HepG2 (cell line): ENCODE results near the gene TMEM80. TPM values are rescaled to one million over a fixed set of nuclear protein-coding genes. Genes with fewer than 3 reads are reported as not detected.

Source experiments
- AGO1 ChIP-seq: fragments of 200-400 bp; formaldehyde crosslinking; IDR thresholded peaks from 2 replicates; pipeline ENCODE4 v1.6.1; 2017; ENCODE audit warnings: mild to moderate bottlenecking, low read depth, low read length, moderate library complexity; ENCODE audit not compliant: poor library complexity, severe bottlenecking
- CCAR2 ChIP-seq: fragments of 200-400 bp; formaldehyde crosslinking; optimal IDR thresholded peaks from 2 replicates; pipeline ENCODE3; 2018; ENCODE audit warnings: low read depth, mild to moderate bottlenecking, low read length, moderate library complexity
- EP300 ChIP-seq, 3 experiments: sonication (generic) in 1 of 3; formaldehyde crosslinking in 1 of 3; IDR thresholded peaks; 2 replicates each; pipeline versions ENCODE4 v1.5.1 to v1.6.1; 2011 to 2020; ENCODE audit warnings: low read depth in 2 of 3, low read length in 2 of 3, borderline replicate concordance in 1 of 3, improper control_type of control experiment in 1 of 3, mild to moderate bottlenecking in 1 of 3, missing genetic modification reagents in 1 of 3, moderate library complexity in 1 of 3
- HMG20A ChIP-seq: IDR thresholded peaks from 2 replicates; pipeline ENCODE4 v1.6.1; 2016; ENCODE audit warnings: borderline replicate concordance
- HNRNPUL1 ChIP-seq: fragments of 200-400 bp; formaldehyde crosslinking; IDR thresholded peaks from 2 replicates; pipeline ENCODE4 v1.6.1; 2017; ENCODE audit warnings: low read depth, mild to moderate bottlenecking, low read length, moderate library complexity
- HOXA5 ChIP-seq: sonication (generic); formaldehyde crosslinking; IDR thresholded peaks from 2 replicates; pipeline ENCODE4 v1.4.0; 2020; ENCODE audit warnings: missing genetic modification reagents
- MED1 ChIP-seq: sonication (generic); formaldehyde crosslinking; IDR thresholded peaks from 2 replicates; pipeline ENCODE4 v1.4.0; 2020; ENCODE audit warnings: missing genetic modification reagents
- NCOR1 ChIP-seq: fragments of 200-600 bp; sonication (generic); IDR thresholded peaks from 2 replicates; pipeline ENCODE4 v1.7.0; 2017; ENCODE audit warnings: antibody characterized with exemption, low read length, borderline replicate concordance
- PPARG ChIP-seq: conservative IDR thresholded peaks from 2 replicates; pipeline ENCODE4 v1.6.1; 2016; ENCODE audit warnings: missing biosample characterization, missing genetic modification reagents
- REPIN1 ChIP-seq: sonication (generic); formaldehyde crosslinking; IDR thresholded peaks from 2 replicates; pipeline ENCODE4 v1.8.0; 2022; ENCODE audit warnings: missing genetic modification reagents, low read depth, mild to moderate bottlenecking, borderline replicate concordance
- RFX5 ChIP-seq: IDR thresholded peaks from 2 replicates; pipeline ENCODE4 v1.6.1; 2011; ENCODE audit warnings: low read depth, low read length, improper control_type of control experiment
- SIN3A ChIP-seq: IDR thresholded peaks from 2 replicates; pipeline ENCODE4 v1.6.1; 2011; ENCODE audit warnings: low read depth, mild to moderate bottlenecking, control low read depth, low read length, borderline replicate concordance
- SRSF4 ChIP-seq: fragments of 200-400 bp; formaldehyde crosslinking; IDR thresholded peaks from one replicate; pipeline ENCODE4 v1.6.1; 2018; ENCODE audit warnings: mild to moderate bottlenecking, low read depth, low read length, moderate library complexity; ENCODE audit not compliant: poor library complexity, severe bottlenecking
- SSRP1 ChIP-seq: IDR thresholded peaks from 2 replicates; pipeline ENCODE4 v1.6.1; 2016; ENCODE audit warnings: control low read depth
- YEATS2 ChIP-seq: sonication (generic); formaldehyde crosslinking; IDR thresholded peaks from 2 replicates; pipeline ENCODE4 v1.4.0; 2020; ENCODE audit warnings: missing genetic modification reagents, borderline replicate concordance
- ZBTB42 ChIP-seq: sonication (generic); formaldehyde crosslinking; IDR thresholded peaks from 2 replicates; pipeline ENCODE4 v1.5.0; 2020; ENCODE audit warnings: mild to moderate bottlenecking, missing genetic modification reagents
- ZFP62 ChIP-seq: sonication (generic); formaldehyde crosslinking; IDR thresholded peaks from 2 replicates; pipeline ENCODE4 v1.4.0; 2020; ENCODE audit warnings: missing genetic modification reagents
- ZNF232 ChIP-seq: sonication (generic); formaldehyde crosslinking; IDR thresholded peaks from 2 replicates; pipeline ENCODE4 v1.4.0; 2020; ENCODE audit warnings: missing genetic modification reagents, borderline replicate concordance
- ZNF234 ChIP-seq: sonication (generic); formaldehyde crosslinking; conservative IDR thresholded peaks from 2 replicates; pipeline ENCODE4 v1.5.1; 2020; ENCODE audit warnings: mild to moderate bottlenecking, missing genetic modification reagents
- ZNF235 ChIP-seq: sonication (generic); formaldehyde crosslinking; IDR thresholded peaks from 2 replicates; pipeline ENCODE4 v1.8.1; 2023; ENCODE audit warnings: mild to moderate bottlenecking, missing genetic modification reagents, borderline replicate concordance
- ZNF263 ChIP-seq: sonication (generic); formaldehyde crosslinking; IDR thresholded peaks from 2 replicates; pipeline ENCODE4 v1.4.0; 2020; ENCODE audit warnings: missing genetic modification reagents
- ZNF292 ChIP-seq: sonication (generic); formaldehyde crosslinking; IDR thresholded peaks from 2 replicates; pipeline ENCODE4 v1.8.1; 2022; ENCODE audit warnings: mild to moderate bottlenecking, low read depth, missing genetic modification reagents, borderline replicate concordance
- ZNF335 ChIP-seq: sonication (generic); formaldehyde crosslinking; IDR thresholded peaks from 2 replicates; pipeline ENCODE4 v1.4.0; 2020; ENCODE audit warnings: missing genetic modification reagents
- ZNF547 ChIP-seq: sonication (generic); formaldehyde crosslinking; IDR thresholded peaks from 2 replicates; pipeline ENCODE4 v1.5.1; 2020; ENCODE audit warnings: mild to moderate bottlenecking, missing genetic modification reagents
- ZNF737 ChIP-seq: sonication (generic); formaldehyde crosslinking; IDR thresholded peaks from 2 replicates; pipeline ENCODE4 v1.5.0; 2020; ENCODE audit warnings: missing genetic modification reagents, mild to moderate bottlenecking, borderline replicate concordance
- ZNF773 ChIP-seq: sonication (generic); formaldehyde crosslinking; IDR thresholded peaks from 2 replicates; pipeline ENCODE4 v1.4.0; 2020; ENCODE audit warnings: missing genetic modification reagents, borderline replicate concordance
- ZZZ3 ChIP-seq: sonication (generic); formaldehyde crosslinking; IDR thresholded peaks from 2 replicates; pipeline ENCODE4 v1.4.0; 2020; ENCODE audit warnings: missing genetic modification reagents, mild to moderate bottlenecking, borderline replicate concordance
- polyA plus RNA-seq, 8 experiments: library from polyadenylated mRNA; depleted of rRNA in 3 of 8; stranded (reverse) in 7 of 8; unstranded in 1 of 8; fragments of >200 nt; fragmentation: Illumina TruSeq in 4 of 8; extraction: Trizol in 4 of 8; gene quantifications; 2 replicates each; pipeline versions ENCODE4 v1.2.1 to v1.2.3, GENCODE V29; 2011 to 2016; ENCODE audit warnings: low read depth in 4 of 8, missing spikeins in 1 of 8, mixed read lengths in 1 of 8; ENCODE audit not compliant: insufficient read depth in 1 of 8
- total RNA-seq, 5 experiments: library from RNA; depleted of rRNA; stranded (reverse); fragments of >200 nt; fragmentation: Illumina TruSeq; extraction: Trizol; gene quantifications; 2 replicates each; pipeline ENCODE4 v1.2.3, GENCODE V29; 2016; ENCODE audit warnings: low read depth in 1 of 5
- TF ChIP-seq, protein P1 (sequence below): sonication (generic); formaldehyde crosslinking; conservative IDR thresholded peaks from 2 replicates; pipeline ENCODE4 v1.8.1; 2023; ENCODE audit warnings: missing genetic modification reagents

Gene TMEM80
- total and polyA plus RNA-seq, 2 of the 13 experiments (the other 11 are each of a cell fraction or from before 2014, with no cell fraction given): 5.6 to 17.1 TPM

DNA sequence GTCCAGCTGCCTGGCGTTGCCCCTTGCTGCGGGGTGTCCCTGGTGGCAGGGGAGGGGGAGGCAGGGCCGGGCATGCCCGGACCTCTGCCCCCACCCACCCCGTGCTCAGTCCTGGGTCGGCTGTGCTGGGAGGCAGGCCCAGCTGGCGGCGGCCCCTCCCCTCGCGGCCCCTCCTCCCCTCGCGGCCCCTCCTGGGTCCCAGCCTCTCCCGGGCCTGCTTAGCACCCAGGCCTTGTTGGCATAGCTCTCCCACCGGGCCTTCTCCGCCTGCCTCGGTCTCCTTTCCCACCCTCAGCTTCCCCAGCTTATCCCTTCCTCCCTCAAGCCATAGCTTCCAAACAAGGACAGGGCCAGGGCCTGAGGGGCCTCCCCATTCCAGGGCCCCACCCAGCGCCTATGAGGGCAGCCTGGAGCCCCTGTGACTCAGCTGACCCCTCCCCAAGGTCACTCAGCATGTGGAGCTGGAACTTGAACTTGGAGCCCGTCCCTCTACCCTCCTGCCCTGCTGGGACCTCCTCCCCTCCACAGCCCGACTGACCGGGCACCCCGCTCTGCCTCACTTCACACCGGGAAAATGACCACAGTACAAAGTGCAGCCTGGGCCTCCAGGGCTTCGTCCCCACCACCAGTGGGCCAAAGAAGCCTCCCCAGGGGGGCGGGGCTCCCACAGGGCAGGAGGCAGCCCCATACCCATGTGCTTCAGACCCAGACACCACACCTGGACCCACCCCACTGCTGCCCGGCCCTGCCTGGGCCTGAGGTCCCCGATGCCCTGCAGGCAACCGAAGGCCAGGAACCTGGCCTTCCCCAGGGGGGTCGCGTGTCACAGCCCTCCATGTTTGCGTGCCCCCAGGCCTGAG lies 11.6 kb downstream of the TMEM80 start (continued):
- TF ChIP-seq, protein P1, sequence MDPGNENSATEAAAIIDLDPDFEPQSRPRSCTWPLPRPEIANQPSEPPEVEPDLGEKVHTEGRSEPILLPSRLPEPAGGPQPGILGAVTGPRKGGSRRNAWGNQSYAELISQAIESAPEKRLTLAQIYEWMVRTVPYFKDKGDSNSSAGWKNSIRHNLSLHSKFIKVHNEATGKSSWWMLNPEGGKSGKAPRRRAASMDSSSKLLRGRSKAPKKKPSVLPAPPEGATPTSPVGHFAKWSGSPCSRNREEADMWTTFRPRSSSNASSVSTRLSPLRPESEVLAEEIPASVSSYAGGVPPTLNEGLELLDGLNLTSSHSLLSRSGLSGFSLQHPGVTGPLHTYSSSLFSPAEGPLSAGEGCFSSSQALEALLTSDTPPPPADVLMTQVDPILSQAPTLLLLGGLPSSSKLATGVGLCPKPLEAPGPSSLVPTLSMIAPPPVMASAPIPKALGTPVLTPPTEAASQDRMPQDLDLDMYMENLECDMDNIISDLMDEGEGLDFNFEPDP (CRISPR knock-in tag): 0 out of 2 replicates have a peak, but pooled peaks have one; percentile 87
- no peak for TF ChIP-seq ZNF547 (CRISPR knock-in tag)
- TF ChIP-seq YEATS2 (CRISPR knock-in tag): no peak; the same call in 1 of the 2 replicates
- TF ChIP-seq ZNF232 (CRISPR knock-in tag): 0 out of 2 replicates have a peak, but pooled peaks have one; percentile 47
- peak; percentile 62 for TF ChIP-seq ZNF235
- TF ChIP-seq SSRP1 (CRISPR knock-in tag): 0 out of 2 replicates have a peak, but pooled peaks have one; percentile 2
- peak; percentile 50; the same call in 1 of the 2 replicates for TF ChIP-seq HMG20A (CRISPR knock-in tag)
- peak; percentile 94 for TF ChIP-seq MED1
- no peak for TF ChIP-seq SRSF4
- 0 out of 2 replicates have a peak, but pooled peaks have one; percentile 16 for TF ChIP-seq RFX5
- TF ChIP-seq ZNF737: 0 out of 2 replicates have a peak, but pooled peaks have one; percentile 22
- TF ChIP-seq ZBTB42 (CRISPR knock-in tag): no peak
- TF ChIP-seq HNRNPUL1: no peak
- TF ChIP-seq REPIN1 (CRISPR knock-in tag): no peak; the same call in 1 of the 2 replicates
- 0 out of 2 replicates have a peak, but pooled peaks have one; percentile 72 for TF ChIP-seq ZNF234
- TF ChIP-seq NCOR1: peak; percentile 98
- peak; percentile 59 to 75 for TF ChIP-seq EP300 (IDR thresholded peaks at IDR 0.05; ENCODE audit: low read depth in 2 of 2, low read length in 2 of 2)
- TF ChIP-seq EP300 (CRISPR knock-in tag; IDR thresholded peaks at IDR 0.05; ENCODE audit: borderline replicate concordance): peak; percentile 3; the same call in 1 of the 2 replicates
- TF ChIP-seq ZFP62 (CRISPR knock-in tag): no peak
- peak; percentile 4 for TF ChIP-seq AGO1
- TF ChIP-seq ZNF263 (CRISPR knock-in tag): peak; percentile 88
- TF ChIP-seq HOXA5 (CRISPR knock-in tag): peak; percentile 68; the same call in 1 of the 2 replicates
- TF ChIP-seq ZNF335 (CRISPR knock-in tag): no peak
- TF ChIP-seq ZZZ3 (CRISPR knock-in tag): 0 out of 2 replicates have a peak, but pooled peaks have one; percentile 43
- no peak; the same call in 1 of the 2 replicates for TF ChIP-seq ZNF292
- no peak; the same call in 1 of the 2 replicates for TF ChIP-seq ZNF773 (CRISPR knock-in tag)
- TF ChIP-seq CCAR2: peak; percentile 54
- TF ChIP-seq SIN3A: peak; percentile 44; the same call in 1 of the 2 replicates
- TF ChIP-seq PPARG (CRISPR knock-in tag): no peak
